Progenitor cell of endocrine pancreas (in vitro differentiated cells): ENCODE results near the gene CNKSR3. TPM values are rescaled to one million over a fixed set of nuclear protein-coding genes. Genes with fewer than 3 reads are reported as not detected.
A peak's percentile ranks its signal among the peaks of the same experiment; 100 is the strongest.

ENCODE experiments used
- DNase-seq: peaks from one replicate; pipeline ENCODE4 v3.0.0; 2021; ENCODE audit warnings: low spot score; ENCODE audit not compliant: unreplicated experiment
- H3K27ac Mint-ChIP-seq: 2 replicates; pipeline ENCODE4 v1.8.0; 2021; ENCODE audit warnings: mild to moderate bottlenecking, moderate library complexity, mixed read lengths
- H3K27me3 Mint-ChIP-seq: 2 replicates; pipeline ENCODE4 v1.8.0; 2021; ENCODE audit warnings: mixed read lengths
- H3K36me3 Mint-ChIP-seq: 2 replicates; pipeline ENCODE4 v1.8.0; 2022; ENCODE audit warnings: mixed read lengths; ENCODE audit not compliant: insufficient read depth
- H3K4me1 Mint-ChIP-seq: 2 replicates; pipeline ENCODE4 v1.8.0; 2021; ENCODE audit warnings: low read depth, mixed read lengths
- H3K4me3 Mint-ChIP-seq: 2 replicates; pipeline ENCODE4 v1.8.0; 2021; ENCODE audit warnings: low read depth, mild to moderate bottlenecking, moderate library complexity, mixed read lengths
- H3K9me3 Mint-ChIP-seq: 2 replicates; pipeline ENCODE4 v1.8.0; 2021; ENCODE audit warnings: low read depth, mixed read lengths
- CTCF ChIP-seq: fragments of 200-600 bp; sonication (generic); IDR thresholded peaks from one replicate; pipeline ENCODE4 v1.5.0; 2021; ENCODE audit warnings: antibody characterized with exemption, mild to moderate bottlenecking; ENCODE audit not compliant: unreplicated experiment
- total RNA-seq: library from RNA; stranded (reverse); gene quantifications from 2 replicates; pipeline ENCODE4 v1.2.1, GENCODE V29; 2021

The CNKSR3 gene
- total RNA-seq, 1 donor from 2014 or later = 20.3 TPM

DNA sequence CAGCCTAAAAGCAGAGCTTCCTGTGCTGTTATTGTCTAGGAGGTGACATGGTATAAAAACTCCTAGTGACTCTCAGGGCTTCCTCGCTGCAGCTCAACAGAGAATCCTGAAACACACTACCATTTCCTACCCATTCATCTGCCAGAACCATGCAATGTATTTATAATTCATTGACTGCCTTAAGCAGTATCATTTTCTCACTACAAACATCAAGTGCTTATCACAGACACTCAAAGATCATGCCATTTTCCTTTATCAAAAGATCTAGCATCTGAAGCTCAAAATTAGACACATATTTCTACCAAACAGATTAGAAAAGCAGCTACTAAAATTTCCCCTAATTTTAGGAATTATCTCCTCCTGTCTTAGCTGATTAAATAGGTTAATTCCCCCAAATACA lies 83.5 kb downstream of the CNKSR3 start:
- peaks cover 28% of the 10 kb centered on the region for H3K36me3 Mint-ChIP-seq
- H3K4me1 Mint-ChIP-seq = peaks cover 25% of the 10 kb centered on the region
- no peak for DNase-seq

GRCh38 chr6:154425034-154425433 lies 85.5 kb downstream of the CNKSR3 start:
- peaks cover 35% of the 10 kb centered on the region for H3K36me3 Mint-ChIP-seq
- peaks cover under 1% of the 10 kb centered on the region for H3K9me3 Mint-ChIP-seq
- no peak for DNase-seq
- no peak overlapping the region for H3K27ac Mint-ChIP-seq
- no peaks in the 10 kb centered on the region for H3K27me3 Mint-ChIP-seq
- peaks cover 14% of the 10 kb centered on the region for H3K4me1 Mint-ChIP-seq
- H3K4me3 Mint-ChIP-seq = no peak overlapping the region
- no peak for TF ChIP-seq CTCF

More for the DNA sequence above, 83.5 kb downstream of the CNKSR3 start:
- no peak for TF ChIP-seq CTCF
- H3K27me3 Mint-ChIP-seq = no peaks in the 10 kb centered on the region
- H3K9me3 Mint-ChIP-seq = peaks cover under 1% of the 10 kb centered on the region
- H3K27ac Mint-ChIP-seq = peak overlapping the region; percentile 46
- H3K4me3 Mint-ChIP-seq = no peak overlapping the region

GRCh38 chr6:154414021-154414813 lies 96.3 kb downstream of the CNKSR3 start:
- H3K27ac Mint-ChIP-seq = no peak overlapping the region
- H3K9me3 Mint-ChIP-seq = no peaks in the 10 kb centered on the region
- H3K4me1 Mint-ChIP-seq = peaks cover 15% of the 10 kb centered on the region
- H3K4me3 Mint-ChIP-seq = no peak overlapping the region
- TF ChIP-seq CTCF = no peak
- no peaks in the 10 kb centered on the region for H3K27me3 Mint-ChIP-seq
- DNase-seq = no peak
- peaks cover 42% of the 10 kb centered on the region for H3K36me3 Mint-ChIP-seq

- Mint-ChIP-seq H3K4me1 (peaks cover 15% of the 10 kb centered on the region), H3K27ac (no peak overlapping the region), H3K27me3 (no peaks in the 10 kb centered on the region), H3K4me3 (no peak overlapping the region), H3K9me3 (no peaks in the 10 kb centered on the region), H3K36me3 (peaks cover 38% of the 10 kb centered on the region)
- DNase-seq = no peak
- no peak for TF ChIP-seq CTCF
Measured at GRCh38 chr6:154412106-154412820, 98.2 kb downstream of the CNKSR3 start.

- H3K27me3 Mint-ChIP-seq = no peaks in the 10 kb centered on the region
- DNase-seq = no peak
Measured at GRCh38 chr6:154411076-154411475, 99.4 kb downstream of the CNKSR3 start.

More at GRCh38 chr6:154411076-154411475, 99.4 kb downstream of the CNKSR3 start:
- H3K36me3 Mint-ChIP-seq = peaks cover 45% of the 10 kb centered on the region
- H3K4me3 Mint-ChIP-seq = no peak overlapping the region
- H3K9me3 Mint-ChIP-seq = no peaks in the 10 kb centered on the region
- H3K27ac Mint-ChIP-seq = peak overlapping the region; percentile 65
- peaks cover 15% of the 10 kb centered on the region for H3K4me1 Mint-ChIP-seq
- no peak for TF ChIP-seq CTCF
